ENCODE results near the gene TOB1. TPM values are rescaled to one million over a fixed set of nuclear protein-coding genes. Genes with fewer than 3 reads are reported as not detected.
"Not testable (repeated sequence)": the region's sequence is repeated elsewhere in the genome, so short reads cannot be mapped to it uniquely, and the experiment has no call there.

Gene TOB1
- total RNA-seq, 1 donor from 2014 or later: 107 TPM

DNA sequence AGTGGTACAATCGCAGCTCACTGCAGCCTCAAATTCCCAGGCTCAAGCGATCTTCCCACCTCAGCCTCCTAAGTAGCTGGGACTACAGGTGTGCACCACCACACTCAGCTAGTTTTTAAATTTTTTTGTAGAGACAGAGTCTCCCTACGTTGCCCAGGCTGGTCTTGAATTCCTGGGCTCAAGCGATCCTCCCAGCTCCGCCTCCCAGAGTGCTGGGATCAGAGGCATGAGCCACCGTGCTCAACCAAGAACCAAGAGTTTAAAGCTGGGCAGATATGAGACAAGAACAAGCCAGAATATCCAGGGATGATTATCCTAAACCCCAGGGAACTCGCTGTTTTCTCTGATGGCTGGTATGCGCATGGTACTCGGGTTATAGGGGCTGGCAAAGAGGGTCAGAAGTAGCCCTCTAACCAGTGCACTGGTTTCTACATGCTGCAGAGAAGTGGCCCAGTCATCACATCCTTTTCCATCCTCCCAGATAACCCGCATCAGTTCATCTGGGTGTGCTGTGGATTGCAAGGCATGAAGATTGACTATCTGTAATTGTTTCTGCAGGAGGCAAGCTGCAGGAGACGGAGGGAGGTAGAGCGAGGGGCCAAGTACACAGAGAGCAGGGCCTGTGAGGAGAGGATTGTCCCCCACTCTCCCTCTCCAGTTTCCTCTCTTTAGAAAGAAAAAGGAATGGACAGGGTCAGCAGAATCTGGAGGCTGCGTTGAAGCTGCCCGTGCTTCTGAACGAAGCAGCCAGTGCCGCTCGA lies 33.6 kb upstream of the TOB1 start:
- DNase-seq (no peak), ATAC-seq (no peak)
- intact Hi-C loops (cut with micrococcal nuclease): no loop called here

DNA sequence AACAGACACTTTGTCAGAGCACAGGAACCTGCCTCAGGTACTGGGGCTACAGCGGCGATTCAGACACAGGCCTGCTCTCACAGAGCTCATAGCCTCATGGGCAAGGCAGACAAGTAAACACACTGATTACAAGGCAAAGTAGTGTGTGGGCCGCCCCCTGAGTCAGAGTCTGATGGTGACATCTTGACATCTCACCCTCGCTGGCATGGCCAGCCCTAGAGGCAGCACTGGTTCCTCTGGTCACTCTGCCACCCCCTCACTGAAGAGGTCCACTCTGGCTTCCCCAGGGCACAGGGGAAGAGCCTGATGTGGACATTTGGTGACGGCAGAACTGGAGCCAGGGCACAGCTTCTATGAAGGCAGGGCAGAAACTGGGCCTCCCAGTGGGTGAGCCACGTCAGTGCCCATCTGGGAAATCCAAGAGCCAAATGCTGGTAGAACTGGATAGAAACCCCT lies 32.9 kb upstream of the TOB1 start:
- DNase-seq (no peak), ATAC-seq (no peak)
- intact Hi-C loops (cut with micrococcal nuclease): no loop called here

DNA sequence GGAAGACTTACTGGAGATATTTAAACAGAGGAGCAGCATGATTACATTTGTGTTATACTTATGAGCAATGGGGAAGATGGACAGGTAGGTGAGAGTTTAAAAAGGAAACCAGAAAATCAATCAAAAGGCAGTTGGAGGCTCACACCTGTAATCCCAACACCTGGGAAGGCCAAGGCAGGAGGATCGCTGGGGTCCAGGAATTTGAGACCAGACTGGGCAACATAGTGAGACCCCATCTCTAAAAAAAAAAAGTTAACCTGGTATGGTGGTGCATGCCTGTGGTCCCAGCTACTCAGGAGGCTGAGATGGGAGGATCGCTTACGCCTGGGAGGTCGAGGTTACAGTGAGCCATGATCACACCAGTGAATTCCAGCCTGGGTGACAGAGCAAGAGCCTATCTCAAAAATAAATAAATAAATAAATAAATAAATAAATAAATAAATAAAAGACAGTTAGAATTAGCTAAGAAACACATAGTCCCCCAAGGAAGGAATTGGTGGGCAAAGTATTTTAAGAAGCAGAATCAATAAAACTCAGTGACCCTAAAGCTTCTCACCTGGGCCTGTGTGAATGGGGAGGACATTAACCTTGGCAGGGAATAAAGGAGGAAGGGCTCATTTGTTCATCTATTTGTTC lies 32.3 kb upstream of the TOB1 start:
- intact Hi-C loops (cut with micrococcal nuclease): no loop called here
- ATAC-seq: no peak
- no peak for DNase-seq

DNA sequence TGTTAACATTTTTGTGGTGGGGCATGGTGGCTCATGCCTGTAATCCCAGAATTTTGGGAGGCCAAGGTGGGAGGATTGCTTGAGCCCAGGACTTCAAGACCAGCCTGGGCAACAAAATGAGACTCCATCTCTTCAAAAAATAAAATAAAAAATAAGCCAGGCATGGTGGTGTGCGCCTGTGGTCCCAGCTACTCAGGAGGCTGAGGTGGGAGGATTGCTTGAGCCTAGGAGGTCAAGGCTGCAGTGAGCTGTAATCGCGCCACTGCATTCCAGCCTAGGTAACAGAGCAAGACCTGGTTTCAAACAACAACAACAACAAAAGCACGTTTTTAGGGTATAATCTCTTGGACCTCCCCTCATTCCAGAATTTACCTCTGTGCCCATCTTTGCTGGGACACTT lies 28.4 kb upstream of the TOB1 start:
- intact Hi-C loops (cut with micrococcal nuclease); ATAC-seq; DNase-seq: not testable (repeated sequence)

DNA sequence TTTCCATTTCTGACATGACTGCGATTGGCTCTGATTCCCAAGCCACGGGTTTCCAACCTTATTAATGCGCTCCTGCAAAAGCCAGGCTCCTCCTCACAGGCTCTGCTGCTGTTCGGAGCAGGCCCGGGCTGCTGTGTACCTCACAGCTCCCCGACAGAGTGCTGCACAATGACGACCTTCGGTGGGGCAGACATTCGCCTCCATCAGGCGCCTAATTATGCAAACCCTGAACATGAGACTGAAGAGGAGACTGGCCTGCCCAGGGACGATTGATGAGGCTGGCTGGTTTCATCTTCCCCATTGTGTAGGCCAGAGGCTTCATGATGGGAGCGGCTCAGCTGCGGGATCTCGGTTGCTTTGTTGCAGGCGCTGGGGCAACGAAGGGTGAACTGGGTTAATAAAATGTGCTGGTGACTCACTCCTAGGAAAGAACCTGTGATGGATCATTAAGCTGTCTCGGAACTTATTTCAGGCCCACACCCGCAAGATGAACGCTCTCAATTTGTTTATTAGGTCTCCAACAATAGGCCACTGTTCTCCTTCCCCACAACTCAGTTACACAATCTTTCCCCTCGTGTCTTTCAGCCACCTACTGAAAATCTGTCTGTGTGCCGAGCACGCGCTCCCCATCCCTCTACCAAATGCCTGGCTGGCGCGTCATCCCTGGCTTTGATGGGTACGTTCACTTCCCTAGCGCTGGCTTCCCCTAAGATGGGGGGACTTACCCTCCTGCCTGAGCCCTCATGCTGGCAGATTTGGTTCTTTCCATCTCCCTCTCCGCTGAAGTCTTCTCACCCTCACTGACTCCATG lies 27.2 kb upstream of the TOB1 start:
- DNase-seq (no peak), ATAC-seq (peak; percentile 34)
- intact Hi-C loops (cut with micrococcal nuclease): no loop called here

DNA sequence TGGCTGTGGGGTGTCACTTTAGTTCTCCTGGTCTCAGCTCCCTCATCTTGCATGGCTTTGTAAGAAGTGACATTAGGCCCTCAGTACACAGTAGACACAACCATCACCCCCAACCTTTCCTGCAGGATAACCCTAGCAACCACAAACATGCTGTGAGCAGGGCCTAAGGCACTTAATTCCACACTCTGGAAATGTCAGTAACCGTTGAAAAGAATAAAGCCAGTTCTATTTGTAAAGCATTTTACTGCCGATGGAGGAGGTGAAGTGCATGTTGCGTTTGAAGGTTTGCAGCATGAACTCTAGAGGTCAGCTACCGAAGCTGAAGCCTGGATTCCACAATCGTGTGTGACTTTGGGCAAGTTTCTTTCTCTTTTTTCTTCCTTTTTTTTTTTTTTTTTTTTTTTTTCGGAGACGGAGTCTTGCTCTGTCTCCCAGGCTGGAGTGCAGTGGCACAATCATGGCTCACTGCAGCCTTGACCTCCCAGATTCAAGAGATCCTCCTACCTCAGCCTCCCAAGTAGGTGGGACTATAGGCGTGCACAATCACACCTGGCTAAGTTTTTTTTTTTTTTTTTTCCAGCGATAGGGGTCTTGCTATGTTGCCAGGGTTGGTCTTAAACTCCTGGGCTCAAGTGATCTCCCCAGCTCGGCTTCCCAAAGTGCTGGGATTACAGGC lies 26.1 kb upstream of the TOB1 start:
- DNase-seq: no peak
- intact Hi-C loops (cut with micrococcal nuclease): no loop called here
- no peak for ATAC-seq

DNA sequence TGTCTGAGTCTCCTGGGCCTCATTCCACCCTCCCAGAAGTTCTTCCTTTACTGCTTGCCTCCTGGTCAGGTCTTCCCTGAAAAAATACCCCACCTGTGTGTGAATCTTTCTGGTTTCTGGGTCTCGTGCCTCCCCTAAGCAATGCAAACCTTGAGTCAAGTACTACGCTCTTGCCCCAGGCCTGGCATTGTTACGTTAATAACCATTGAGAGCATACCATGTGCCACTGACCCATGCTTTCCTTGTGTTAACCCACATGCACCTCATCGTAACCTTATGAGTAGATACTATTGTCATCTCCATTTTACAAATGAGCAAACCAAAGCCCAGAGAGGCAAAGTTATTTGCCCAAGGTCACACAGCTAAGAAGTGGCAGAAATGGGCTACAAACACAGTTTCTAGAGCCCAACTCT lies 25.4 kb upstream of the TOB1 start:
- DNase-seq (no peak), ATAC-seq (no peak)
- intact Hi-C loops (cut with micrococcal nuclease): no loop called here

DNA sequence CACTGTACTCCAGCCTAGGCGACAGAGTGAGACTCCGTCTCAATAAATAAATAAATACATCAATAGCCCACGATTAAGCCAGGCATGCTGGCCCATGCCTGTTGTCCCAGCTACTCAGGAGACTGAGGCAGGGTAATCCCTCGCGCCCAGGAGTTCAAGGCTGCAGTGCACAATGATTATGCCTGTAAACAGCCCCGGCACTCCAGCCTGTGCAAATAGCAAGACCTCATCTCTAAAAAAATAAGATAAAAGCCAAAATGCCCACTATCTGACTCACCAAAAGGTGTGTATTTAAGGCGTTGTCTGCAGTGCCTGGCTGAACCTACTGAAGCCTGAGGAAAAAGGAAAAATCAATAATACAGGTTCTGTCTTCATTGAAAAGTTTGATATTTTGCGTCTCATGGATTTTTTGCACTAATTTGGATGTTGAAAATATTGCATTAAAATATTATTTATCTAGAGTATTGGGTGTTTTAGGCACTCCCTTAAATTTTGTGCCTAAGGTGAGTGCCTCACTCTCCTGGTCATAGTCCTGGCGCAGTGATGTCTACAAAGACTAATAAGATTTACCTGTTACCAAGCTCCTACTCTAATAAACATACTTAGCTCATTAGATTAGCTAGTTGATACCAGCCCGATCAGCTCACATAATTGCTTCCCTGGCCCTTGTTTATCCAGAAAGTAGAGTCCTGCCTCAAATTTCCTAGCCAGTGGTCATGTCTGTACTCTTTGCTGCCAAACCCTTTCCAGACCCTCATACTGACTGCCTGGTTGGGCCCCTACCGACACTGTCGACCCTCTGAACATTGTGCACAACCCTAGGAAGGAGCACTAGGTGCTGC lies 24.7 kb upstream of the TOB1 start:
- DNase-seq: no peak
- ATAC-seq: no peak
- intact Hi-C loops (cut with micrococcal nuclease): no loop called here

DNA sequence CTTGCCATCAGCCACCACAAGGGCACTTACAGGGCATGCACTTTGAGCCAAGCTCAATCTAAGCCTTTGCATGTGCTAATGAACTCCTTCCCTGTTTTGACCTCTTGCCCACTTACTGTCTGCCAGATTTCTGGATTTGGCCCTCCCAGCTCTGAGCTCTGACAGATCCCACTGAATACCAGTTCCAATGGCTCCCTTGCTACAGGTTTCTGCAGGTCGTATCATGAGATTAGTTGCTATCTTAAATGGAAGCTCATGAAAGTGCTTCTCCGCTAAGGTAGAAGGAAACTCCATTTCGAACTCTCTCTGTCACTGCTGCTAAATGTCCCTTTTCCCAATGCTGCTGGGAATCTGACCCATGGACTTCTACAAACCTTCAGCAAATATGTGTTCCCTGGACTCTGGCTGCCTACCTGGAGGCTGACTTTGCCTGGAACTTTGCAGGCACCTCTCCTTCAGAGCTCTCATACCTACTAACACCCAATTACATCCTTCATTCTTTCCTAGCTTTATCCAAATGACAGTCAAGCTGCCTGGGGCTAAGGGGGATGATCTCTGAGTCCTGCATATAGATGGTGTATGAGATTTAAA lies 23.5 kb upstream of the TOB1 start:
- intact Hi-C loops (cut with micrococcal nuclease): no loop called here
- ATAC-seq: peak; percentile 85
- DNase-seq: no peak

DNA sequence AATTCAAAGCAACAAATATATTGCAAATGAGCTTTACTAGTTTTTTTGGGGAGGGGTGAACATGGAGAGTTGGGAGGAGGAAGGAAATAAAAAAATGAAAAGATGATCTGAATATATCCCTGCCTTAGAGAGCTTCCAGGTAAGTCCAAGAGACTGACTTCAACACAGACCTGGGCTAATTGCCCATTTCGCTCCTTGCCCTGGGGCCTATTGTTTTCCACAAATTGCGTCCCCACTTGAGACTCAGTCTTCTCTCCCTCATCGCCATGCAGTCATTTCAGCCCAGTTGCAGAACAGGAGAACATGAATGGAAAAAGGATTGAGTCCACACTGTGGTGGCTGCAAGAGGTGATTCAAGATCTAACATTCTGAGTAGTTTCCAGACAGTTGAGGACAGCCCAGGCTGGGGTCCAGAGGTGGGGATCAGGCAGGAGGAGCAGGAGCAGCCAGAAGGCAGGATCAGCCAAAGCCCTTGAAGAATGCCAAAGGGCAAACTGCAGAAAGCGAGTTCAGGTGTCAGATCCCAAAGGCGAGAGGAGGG lies 21.6 kb upstream of the TOB1 start:
- ATAC-seq (no peak), DNase-seq (no peak)
- intact Hi-C loops (cut with micrococcal nuclease): no loop called here

DNA sequence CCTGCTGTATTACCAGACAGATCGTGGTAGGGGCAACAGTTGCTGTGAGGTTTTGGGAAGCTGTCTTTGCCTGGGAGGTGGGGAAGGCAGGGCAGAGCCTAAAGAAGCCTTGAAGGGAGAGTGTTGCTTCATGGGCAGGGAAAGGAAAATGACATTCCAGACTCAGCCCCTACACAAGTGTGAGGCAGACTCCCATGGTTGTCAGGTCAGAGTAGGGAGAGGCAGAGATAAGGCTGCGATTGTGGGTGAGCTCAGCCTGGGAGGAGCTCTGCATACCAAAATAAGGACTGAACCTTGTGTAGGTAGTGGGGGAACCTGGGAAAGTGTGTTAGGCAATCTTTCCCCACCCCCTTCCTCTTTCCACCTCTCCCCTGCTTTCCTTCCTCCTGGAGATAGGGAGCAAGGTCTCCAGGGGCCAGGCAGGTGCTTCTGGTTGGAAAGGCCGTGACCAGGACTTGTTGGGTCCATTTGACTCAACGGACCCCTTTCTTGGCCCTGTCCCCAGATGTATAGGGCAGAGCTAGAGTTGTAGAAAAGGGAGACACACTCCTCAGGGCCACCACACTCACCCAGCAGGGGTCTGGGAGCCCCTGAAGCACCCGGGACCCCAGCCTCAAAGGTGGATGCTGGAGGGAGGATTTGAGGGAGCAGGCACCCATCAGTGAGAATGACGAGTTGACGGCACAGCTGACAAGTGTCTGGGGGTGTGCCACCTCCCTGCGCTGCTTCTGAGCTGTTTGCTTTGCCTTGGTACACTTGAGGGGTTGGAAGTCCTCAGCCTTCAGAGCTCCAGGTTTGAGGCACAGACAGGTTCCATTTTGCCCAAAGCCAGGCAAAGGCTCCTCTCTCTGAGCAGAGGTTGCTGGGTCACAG lies 18.5 kb upstream of the TOB1 start:
- DNase-seq (no peak), ATAC-seq (peak; percentile 76)
- intact Hi-C loops (cut with micrococcal nuclease): no loop called here

DNA sequence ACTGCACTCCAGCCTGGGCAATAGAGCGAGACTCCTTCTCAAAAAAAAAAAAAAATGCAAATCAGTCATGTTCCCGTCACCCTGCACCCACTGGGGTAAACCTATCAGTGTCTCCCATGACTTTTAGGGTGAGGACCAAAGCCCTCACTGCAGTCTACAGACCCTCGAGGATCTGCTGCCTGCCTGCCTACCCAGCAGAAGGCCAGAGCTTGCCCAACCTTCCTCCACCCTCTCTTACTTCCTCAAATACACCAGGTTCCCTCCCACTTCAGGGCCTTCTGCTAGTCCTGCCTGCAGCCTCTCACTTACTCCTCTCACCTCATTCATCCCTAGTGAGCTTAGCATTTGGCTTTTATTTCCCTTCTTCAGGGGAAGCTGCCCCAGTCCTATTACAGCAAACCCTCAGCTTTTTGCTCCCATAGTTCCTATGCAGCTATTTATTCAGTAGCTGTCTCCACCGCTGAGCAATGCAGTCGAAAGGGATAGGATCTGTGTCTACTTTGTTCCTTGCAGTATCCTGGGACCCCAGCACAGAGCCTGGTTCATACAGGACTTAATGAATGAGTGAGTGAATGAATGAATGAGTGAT lies 17.8 kb upstream of the TOB1 start:
- intact Hi-C loops (cut with micrococcal nuclease): no loop called here
- ATAC-seq (peak; percentile 54), DNase-seq (no peak)

DNA sequence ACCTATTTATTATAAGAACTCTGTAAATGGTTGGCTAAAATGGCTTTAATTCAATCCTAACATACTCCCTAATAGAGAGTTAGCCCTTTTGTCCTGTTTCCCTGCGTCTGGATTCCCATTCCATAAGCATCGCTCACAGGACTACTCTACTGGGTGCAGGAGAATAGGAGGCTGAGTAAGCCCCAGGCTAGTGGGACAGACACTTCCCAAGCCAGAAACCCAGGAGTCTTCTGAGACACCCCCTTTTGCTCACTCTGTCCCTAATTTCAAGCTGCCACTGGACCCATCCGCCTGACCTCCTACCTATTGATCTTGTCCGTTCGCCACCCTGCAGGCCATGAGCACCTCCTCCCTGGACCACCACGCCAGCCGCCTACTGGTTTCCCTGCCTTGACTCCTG lies 16.7 kb upstream of the TOB1 start:
- DNase-seq: no peak
- intact Hi-C loops (cut with micrococcal nuclease): no loop called here
- no peak for ATAC-seq

DNA sequence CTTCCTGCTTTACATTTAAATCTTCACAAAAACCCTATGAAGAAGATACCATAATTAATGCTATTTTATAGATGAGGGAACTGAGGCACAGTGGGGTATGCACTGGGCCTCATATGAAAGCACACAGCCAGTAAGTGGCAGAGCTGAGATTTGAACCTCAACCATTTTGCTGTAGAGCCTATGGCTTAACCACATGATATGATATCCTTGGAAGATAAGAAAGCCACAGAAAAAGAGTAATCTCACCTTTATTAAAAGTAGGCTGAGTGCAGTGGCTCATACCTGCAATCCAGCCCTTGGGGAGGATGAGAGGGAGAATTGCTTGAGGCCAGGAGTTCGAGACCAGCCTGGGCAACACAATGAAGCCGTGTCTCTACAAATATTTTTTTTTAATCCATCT lies 15.0 kb upstream of the TOB1 start:
- ATAC-seq (no peak), DNase-seq (no peak)
- intact Hi-C loops (cut with micrococcal nuclease): no loop called here

DNA sequence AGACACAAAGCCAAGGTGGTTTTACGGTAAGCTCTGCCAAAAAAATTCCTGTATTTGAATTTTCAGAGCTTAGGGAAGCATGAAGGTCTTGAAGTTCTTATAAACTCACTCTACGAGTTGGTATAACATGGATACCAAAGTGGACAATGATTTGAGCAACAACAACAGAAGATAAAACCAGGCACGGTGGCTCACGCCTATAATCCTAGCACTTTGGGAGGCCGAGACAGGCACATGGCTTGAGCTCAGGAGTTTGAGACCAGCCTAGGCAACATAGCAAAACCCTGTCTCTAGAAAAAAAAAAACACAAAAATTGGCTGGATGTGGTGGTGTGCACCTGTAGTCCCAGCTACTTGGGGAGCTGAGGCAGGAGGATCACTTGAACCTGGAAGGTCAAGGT lies 12.9 kb upstream of the TOB1 start:
- DNase-seq: no peak
- intact Hi-C loops (cut with micrococcal nuclease): no loop called here
- ATAC-seq: no peak

DNA sequence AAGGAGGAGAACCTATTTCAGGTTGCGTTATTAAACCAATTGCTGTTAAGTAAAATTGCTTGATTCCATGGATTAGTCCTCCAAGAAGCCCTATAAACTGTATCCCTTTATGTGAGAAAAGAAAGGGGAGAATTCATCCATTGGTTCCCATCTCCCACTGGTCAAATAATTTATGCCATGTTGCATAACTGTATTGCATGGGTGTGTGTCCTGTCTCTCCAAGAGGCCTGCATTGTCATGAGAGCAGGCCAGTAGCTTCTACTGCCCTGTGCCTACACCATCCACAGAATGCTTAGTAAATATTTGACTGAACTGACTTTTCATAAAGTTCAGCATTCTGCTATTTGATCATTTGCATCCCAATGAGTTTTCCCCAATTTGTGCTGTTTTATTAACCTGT lies 11.7 kb upstream of the TOB1 start:
- DNase-seq (no peak), ATAC-seq (no peak)
- intact Hi-C loops (cut with micrococcal nuclease): no loop called here

DNA sequence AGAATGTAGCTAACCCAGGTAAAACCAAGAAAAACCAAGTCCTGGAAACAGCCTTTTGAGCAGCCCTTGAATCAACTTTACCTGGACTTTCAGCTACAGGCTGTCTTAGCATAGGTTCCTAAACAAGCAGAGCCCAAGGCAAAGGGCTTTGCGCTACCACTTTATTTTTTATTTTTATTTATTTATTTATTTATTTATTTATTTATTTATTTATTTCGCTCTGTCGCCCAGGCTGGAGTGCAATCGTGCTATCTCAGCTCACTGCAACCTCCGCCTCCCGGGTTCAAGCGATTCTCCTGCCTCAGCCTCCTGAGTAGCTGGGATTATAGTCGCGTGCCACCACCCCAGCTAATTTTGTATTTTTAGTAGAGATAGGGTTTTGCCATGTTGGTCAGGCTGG lies 10.9 kb upstream of the TOB1 start:
- ATAC-seq; intact Hi-C loops (cut with micrococcal nuclease); DNase-seq: not testable (repeated sequence)
